GM20000 (cell line): ENCODE data around the gene DDHD1.

Source experiments
- DNase-seq: peaks from one replicate; pipeline ENCODE4 v3.0.0; 2012; ENCODE audit warnings: low spot score
- CTCF ChIP-seq: IDR thresholded peaks from 2 replicates; pipeline ENCODE4 v1.5.1; 2012; ENCODE audit warnings: mild to moderate bottlenecking, control low read depth; ENCODE audit errors: extremely low read depth, missing control alignments

The DDHD1 gene

GRCh38 chr14:53001787-53002378 is 151.2 kb downstream of the DDHD1 start:
- no peak for TF ChIP-seq CTCF
- no peak for DNase-seq

GRCh38 chr14:52998376-52999015 is 154.6 kb downstream of the DDHD1 start:
- DNase-seq = no peak
- no peak for TF ChIP-seq CTCF

- no peak for TF ChIP-seq CTCF
- no peak for DNase-seq
Observed at GRCh38 chr14:52996493-52996892, 156.6 kb downstream of the DDHD1 start.

GRCh38 chr14:52995998-52996397 is 157.1 kb downstream of the DDHD1 start:
- no peak for DNase-seq
- no peak for TF ChIP-seq CTCF

GRCh38 chr14:52992236-52992870 is 160.8 kb downstream of the DDHD1 start:
- TF ChIP-seq CTCF = no peak
- no peak for DNase-seq

- TF ChIP-seq CTCF = no peak
- no peak for DNase-seq
Observed at GRCh38 chr14:52988139-52988538, 165.0 kb downstream of the DDHD1 start.

GRCh38 chr14:52987514-52987913 is 165.6 kb downstream of the DDHD1 start:
- no peak for DNase-seq

More at GRCh38 chr14:52987514-52987913, 165.6 kb downstream of the DDHD1 start:
- TF ChIP-seq CTCF = no peak
